Measurements from ENCODE around the gene LRBA. TPM values are rescaled to one million over a fixed set of nuclear protein-coding genes. Genes with fewer than 3 reads are reported as not detected.

LRBA gene
- total and polyA plus RNA-seq, 2 donors (not counting 3 experiments of a cell fraction or from before 2014, with no cell fraction given), result 18.0 to 35.1 TPM

DNA sequence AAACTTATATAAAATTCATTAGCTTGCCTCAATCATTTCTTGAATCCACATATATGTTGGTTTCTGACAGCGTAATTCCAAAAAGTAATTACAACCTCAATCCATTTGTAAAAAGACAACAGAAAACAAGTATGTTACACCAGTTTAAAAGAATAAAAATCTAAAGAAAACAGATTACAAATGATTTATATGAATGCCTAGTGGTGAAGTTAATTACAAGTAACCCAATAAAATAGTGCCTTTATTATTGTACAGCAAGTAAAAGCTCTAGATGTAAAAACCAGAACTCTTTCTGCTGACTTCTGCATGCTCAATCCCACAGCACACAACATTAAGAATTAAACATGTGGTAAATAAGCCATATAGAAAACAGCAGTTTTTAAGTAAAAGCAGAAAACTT, 235.4 kb downstream of the LRBA start:
- Histone ChIP-seq H3K9ac (replicated peaks; ENCODE audit: extremely low read depth, insufficient read depth, low read length) (no peak overlapping the region), H3K9me3 (replicated peaks; ENCODE audit: control insufficient read depth, insufficient read depth, low read length) (no peaks in the 10 kb centered on the region), H3K27ac (ENCODE audit: insufficient read depth, low read depth, low read length) (no peak overlapping the region), H4K20me1 (replicated peaks; ENCODE audit: control insufficient read depth, extremely low read depth, insufficient read depth, low read length) (no peaks in the 10 kb centered on the region), H3K4me1 (ENCODE audit: control insufficient read depth, extremely low read depth, insufficient read depth, low read length) (peaks cover 4% of the 10 kb centered on the region), H3K4me2 (ENCODE audit: insufficient read depth, low read length) (no peak overlapping the region), H3K9me1 (replicated peaks; ENCODE audit: control insufficient read depth, extremely low read depth, insufficient read depth, low read length) (no peaks in the 10 kb centered on the region), H2AFZ (ENCODE audit: low read depth, low read length) (no peak overlapping the region), H3K79me2 (ENCODE audit: control insufficient read depth, insufficient read depth, low read length) (no peaks in the 10 kb centered on the region), H3K4me3 (replicated peaks in 1 of 3; ENCODE audit: insufficient read depth in 1 of 3, low read depth in 1 of 3, low read length in 3 of 3) (no peak overlapping the region), H3K27me3 (ENCODE audit: control insufficient read depth in 2 of 2, insufficient read depth in 2 of 2, low read length in 2 of 2) (no peaks in the 10 kb centered on the region), H3K36me3 (ENCODE audit: control insufficient read depth in 2 of 2, extremely low read depth in 1 of 2, insufficient read depth in 2 of 2, low read length in 2 of 2) (no peaks in the 10 kb centered on the region)
- DNase-seq (ENCODE audit: low read depth, low spot score) (no peak), FAIRE-seq (no peak)
- POLR2A ChIA-PET, result no interaction called here
- CTCF ChIA-PET, result no interaction called here
- intact Hi-C loops (cut with micrococcal nuclease), result no loop called here
- dilution Hi-C loops (cut with MboI; ENCODE audit: extremely low pct_ligation_motif_present, low sequenced_read_pairs), result no loop called here
- no TSS peak for BruUV-seq (replicated peaks)
- TF ChIP-seq MYC (IDR thresholded peaks at IDR 0.05; ENCODE audit: low read depth, low read length), result no peak
- TF ChIP-seq, protein P1, sequence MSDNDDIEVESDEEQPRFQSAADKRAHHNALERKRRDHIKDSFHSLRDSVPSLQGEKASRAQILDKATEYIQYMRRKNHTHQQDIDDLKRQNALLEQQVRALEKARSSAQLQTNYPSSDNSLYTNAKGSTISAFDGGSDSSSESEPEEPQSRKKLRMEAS (IDR thresholded peaks at IDR 0.05; ENCODE audit: insufficient read depth, insufficient read length), result no peak
- no peak for TF ChIP-seq CTCF (IDR thresholded peaks at IDR 0.05; ENCODE audit: extremely low read depth in 1 of 2, insufficient read depth in 1 of 2, low read depth in 1 of 2, low read length in 2 of 2)
- no peak for TF ChIP-seq JUN (IDR thresholded peaks at IDR 0.05; ENCODE audit: borderline replicate concordance, insufficient read depth, insufficient read length, low read depth)

DNA sequence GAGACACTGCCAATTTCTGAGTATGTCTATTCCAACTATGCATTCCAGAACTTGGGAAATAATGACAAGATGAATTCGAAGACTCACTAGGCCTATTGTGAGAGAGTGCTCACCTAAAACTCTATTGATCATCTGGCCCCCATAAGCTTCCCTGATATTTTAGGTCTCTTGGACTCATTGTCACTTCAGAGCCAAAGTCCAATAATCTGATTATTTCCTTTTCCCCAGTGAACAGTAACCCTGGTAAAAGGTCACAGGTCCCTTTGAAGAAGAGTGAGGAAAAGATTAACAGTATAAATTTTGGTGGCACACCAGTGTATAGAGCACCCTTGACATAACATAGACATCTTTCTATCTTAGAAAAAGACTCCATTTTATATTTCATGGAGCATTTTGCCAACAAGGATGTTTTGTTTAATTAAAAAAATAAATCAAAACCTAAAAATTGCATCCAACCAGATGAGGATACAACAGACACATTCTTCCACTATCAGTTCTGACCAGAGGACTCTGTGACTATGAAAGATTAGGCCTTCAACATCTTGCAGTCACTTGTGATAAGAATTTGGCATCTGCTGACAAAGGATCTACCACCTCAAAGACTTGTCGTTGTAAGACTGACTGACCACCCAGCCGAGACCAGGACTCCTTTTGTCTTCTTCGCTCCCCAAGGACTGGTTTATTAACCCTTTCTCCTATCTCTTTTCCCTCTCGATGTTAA, 241.2 kb downstream of the LRBA start:
- TF ChIP-seq JUN (IDR thresholded peaks at IDR 0.05; ENCODE audit: borderline replicate concordance, insufficient read depth, insufficient read length, low read depth), result no peak
- TF ChIP-seq POLR2AphosphoS5 (IDR thresholded peaks at IDR 0.05; ENCODE audit: insufficient read depth, low read depth, low read length), result no peak
- no peak for TF ChIP-seq CTCF (IDR thresholded peaks at IDR 0.05; ENCODE audit: extremely low read depth in 1 of 2, insufficient read depth in 1 of 2, low read depth in 1 of 2, low read length in 2 of 2)
- TF ChIP-seq, protein P1 (IDR thresholded peaks at IDR 0.05; ENCODE audit: insufficient read depth, insufficient read length), result no peak
- no peak for TF ChIP-seq FOS (IDR thresholded peaks at IDR 0.05; ENCODE audit: borderline replicate concordance, insufficient read depth, low read length)
- no peak for TF ChIP-seq POLR2A (IDR thresholded peaks at IDR 0.05; ENCODE audit: low read depth, low read length)
- TF ChIP-seq EZH2 (IDR thresholded peaks at IDR 0.05; ENCODE audit: borderline replicate concordance, low read depth, low read length, severe bottlenecking), result no peak
- no peak for TF ChIP-seq GATA2 (IDR thresholded peaks at IDR 0.05; ENCODE audit: insufficient read depth, insufficient read length, low read depth, low read length)
- TF ChIP-seq MYC (IDR thresholded peaks at IDR 0.05; ENCODE audit: low read depth, low read length), result no peak
- no peaks in the 10 kb centered on the region for H3K9me1 ChIP-seq (replicated peaks; ENCODE audit: control insufficient read depth, extremely low read depth, insufficient read depth, low read length)
- intact Hi-C loops (cut with micrococcal nuclease) (no loop called here), dilution Hi-C loops (cut with MboI; ENCODE audit: extremely low pct_ligation_motif_present, low sequenced_read_pairs) (no loop called here)
- no peak overlapping the region for H3K27ac ChIP-seq (ENCODE audit: insufficient read depth, low read depth, low read length)
- H3K79me2 ChIP-seq (ENCODE audit: control insufficient read depth, insufficient read depth, low read length), result no peaks in the 10 kb centered on the region
- H2AFZ ChIP-seq (ENCODE audit: low read depth, low read length), result no peak overlapping the region
- H3K27me3 ChIP-seq (ENCODE audit: control insufficient read depth in 2 of 2, insufficient read depth in 2 of 2, low read length in 2 of 2), result no peaks in the 10 kb centered on the region
- H3K4me2 ChIP-seq (ENCODE audit: insufficient read depth, low read length), result no peak overlapping the region
- DNase-seq (ENCODE audit: low read depth, low spot score) (no peak), FAIRE-seq (no peak)
- no peak overlapping the region for H3K4me3 ChIP-seq (replicated peaks in 1 of 3; ENCODE audit: insufficient read depth in 1 of 3, low read depth in 1 of 3, low read length in 3 of 3)
- H4K20me1 ChIP-seq (replicated peaks; ENCODE audit: control insufficient read depth, extremely low read depth, insufficient read depth, low read length), result no peaks in the 10 kb centered on the region
- POLR2A ChIA-PET, result no interaction called here
- no peaks in the 10 kb centered on the region for H3K36me3 ChIP-seq (ENCODE audit: control insufficient read depth in 2 of 2, extremely low read depth in 1 of 2, insufficient read depth in 2 of 2, low read length in 2 of 2)
- CTCF ChIA-PET, result interaction anchor here (1.1 kb wide), 1 partner anchor 15 kb away, joined by 3 read pairs; no protein-coding TSS in a partner anchor
- BruUV-seq (replicated peaks), result no TSS peak
- H3K4me1 ChIP-seq (ENCODE audit: control insufficient read depth, extremely low read depth, insufficient read depth, low read length), result peaks cover 8% of the 10 kb centered on the region
- H3K9ac ChIP-seq (replicated peaks; ENCODE audit: extremely low read depth, insufficient read depth, low read length), result no peak overlapping the region
- H3K9me3 ChIP-seq (replicated peaks; ENCODE audit: control insufficient read depth, insufficient read depth, low read length), result no peaks in the 10 kb centered on the region
